ENCODE data around the gene FNDC5.

FNDC5 gene

GRCh38 chr1:32816676-32817158 lies 54.0 kb downstream of the FNDC5 start:
- H3K4me3 ChIP-seq (ENCODE audit: insufficient read depth, low read depth, low read length) = peak overlapping the region; percentile 95
- H3K9me3 ChIP-seq (ENCODE audit: control insufficient read depth, low read length) = no peaks in the 10 kb centered on the region
- no peaks in the 10 kb centered on the region for H3K27me3 ChIP-seq (ENCODE audit: control insufficient read depth, insufficient read depth, low read length, poor library complexity, severe bottlenecking)
- no peaks in the 10 kb centered on the region for H3K36me3 ChIP-seq (ENCODE audit: control insufficient read depth, insufficient read depth, low read length)
- 0% methylated on average over 14 of the region's 15 CpGs for WGBS, 2 experiments
- peaks cover 10% of the 10 kb centered on the region for H3K4me1 ChIP-seq (ENCODE audit: control insufficient read depth, insufficient read depth, low read length)
- peak overlapping the region; percentile 89 for H3K27ac ChIP-seq (ENCODE audit: insufficient read depth, low read depth, low read length, poor library complexity, severe bottlenecking)

- no peaks in the 10 kb centered on the region for H3K9me3 ChIP-seq (ENCODE audit: control insufficient read depth, low read length)
- H3K27me3 ChIP-seq (ENCODE audit: control insufficient read depth, insufficient read depth, low read length, poor library complexity, severe bottlenecking) = no peaks in the 10 kb centered on the region
- peaks cover 14% of the 10 kb centered on the region for H3K36me3 ChIP-seq (ENCODE audit: control insufficient read depth, insufficient read depth, low read length)
- no peak overlapping the region for H3K27ac ChIP-seq (ENCODE audit: insufficient read depth, low read depth, low read length, poor library complexity, severe bottlenecking)
- H3K4me3 ChIP-seq (ENCODE audit: insufficient read depth, low read depth, low read length) = no peak overlapping the region
- WGBS, 2 experiments = 90 to 94% methylated on average over 11 of the region's 11 CpGs
- H3K4me1 ChIP-seq (ENCODE audit: control insufficient read depth, insufficient read depth, low read length) = peaks cover 10% of the 10 kb centered on the region
These were observed 56.6 kb downstream of the FNDC5 start for GRCh38 chr1:32813941-32814739.
